ENCODE data around the gene ZKSCAN4. TPM values are rescaled to one million over a fixed set of nuclear protein-coding genes. Genes with fewer than 3 reads are reported as not detected.

ZKSCAN4 gene
- 1 to 10 TPM in 5 of 6 donors, not detected in 1; 4.5 to 8.7 (median 5.1) TPM for polyA plus RNA-seq (ENCODE audit: low read depth in 6 of 6)

DNA sequence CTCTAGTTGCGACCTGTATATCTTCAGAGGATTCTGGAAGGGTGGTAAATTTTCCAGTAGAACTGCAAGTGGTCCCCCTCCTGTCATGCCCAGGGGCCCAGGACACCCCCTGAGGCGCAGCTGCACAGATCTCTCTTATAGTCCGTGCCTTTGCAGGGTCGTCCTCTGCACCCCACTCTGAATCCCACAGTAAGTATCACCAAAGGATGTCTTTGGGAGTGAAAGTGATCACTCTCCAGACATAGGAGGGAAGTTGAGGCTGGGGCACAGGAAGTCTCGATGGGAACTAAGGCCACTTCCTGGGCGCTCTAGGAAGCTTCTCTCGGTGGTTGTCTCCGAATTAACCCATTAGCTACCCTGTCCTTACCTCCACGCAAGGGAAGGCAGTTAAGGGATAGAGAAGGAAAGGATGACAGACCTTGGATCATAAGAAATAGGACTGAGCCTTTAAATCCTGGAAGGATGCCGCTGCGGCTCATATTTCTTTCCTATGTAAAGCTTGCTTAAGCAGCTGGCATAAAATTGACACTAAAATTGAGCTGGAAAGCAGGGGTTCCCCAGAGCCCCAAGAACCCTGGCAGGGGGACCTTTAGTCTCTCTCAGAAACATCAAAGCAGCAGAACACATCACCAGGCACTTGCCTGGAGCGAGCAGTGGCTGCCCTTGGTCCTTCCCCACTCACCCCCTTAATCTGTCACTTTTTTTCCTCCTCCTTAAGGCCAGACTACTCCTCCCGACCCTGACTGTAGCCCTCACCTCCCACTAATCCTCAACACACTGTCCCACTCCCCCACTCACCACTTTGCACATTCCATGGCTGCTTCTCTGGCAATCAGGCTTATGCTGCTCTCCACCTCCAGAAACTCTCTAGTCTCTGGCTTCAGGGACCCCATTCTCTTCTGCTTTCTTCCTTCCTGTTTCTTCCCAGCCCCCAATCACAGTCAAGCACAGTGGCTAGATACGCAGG is at the start of gene ZKSCAN4:
ZKSCAN4 (minus strand) TSS at position 261 of the 967 bp plus-strand sequence. CDS start 289 bp downstream, outside the sequence.
- H3K9me3 Mint-ChIP-seq: peaks cover 0 to 5% (median 0%) of the 10 kb centered on the region in 7 donors
- ATAC-seq (ENCODE audit: low read depth in 2 of 2) (peak; percentile 79 to 88), DNase-seq (peak; percentile 71)
- peak within 1 kb of the TSS; percentile 79 to 98 (median 92) for H3K27ac Mint-ChIP-seq
- peak within 1 kb of the TSS; percentile 94 to 99 (median 98) for H3K4me3 Mint-ChIP-seq
- peaks cover 0 to 7% (median 0%) of the 10 kb centered on the region in 3 donors for H3K27me3 Mint-ChIP-seq
- H3K36me3 Mint-ChIP-seq: peaks cover 8 to 9% of the 10 kb centered on the region in 2 donors
- peaks cover 15 to 39% (median 37%) of the 10 kb centered on the region in 3 donors for H3K4me1 Mint-ChIP-seq

DNA sequence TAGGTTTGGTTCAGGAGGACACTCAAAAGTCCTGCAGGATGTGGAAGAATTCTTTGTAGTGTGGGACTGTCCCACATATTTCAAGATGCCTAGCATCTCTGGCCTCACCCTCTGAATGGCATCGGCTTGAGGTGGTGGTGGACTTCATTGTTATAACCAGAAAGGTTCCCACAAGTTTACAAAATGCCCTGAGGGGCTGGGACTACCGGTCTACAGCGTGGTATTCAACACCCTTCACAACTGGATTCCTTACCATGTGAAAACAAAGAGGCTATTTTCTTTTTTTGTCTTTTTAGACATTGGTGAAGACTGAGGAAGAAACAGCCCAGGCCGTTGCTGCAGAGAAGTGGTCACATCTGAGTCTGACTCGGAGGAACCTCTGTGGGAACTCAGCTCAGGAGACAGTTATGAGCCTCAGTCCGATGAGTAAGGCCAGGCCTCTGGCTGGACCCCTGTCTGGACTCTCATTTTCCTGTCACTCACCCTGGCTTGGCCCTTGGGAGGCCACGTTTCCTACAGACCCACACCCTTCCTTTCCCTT is 44.5 kb upstream of the ZKSCAN4 start:
- ATAC-seq (ENCODE audit: low read depth in 2 of 2) (no peak), DNase-seq (no peak)
- Mint-ChIP-seq H3K9me3 (peaks cover 0 to 4% (median 0%) of the 10 kb centered on the region in 7 donors), H3K36me3 (peaks cover 0 to 16% of the 10 kb centered on the region in 2 donors), H3K27ac (no peak overlapping the region), H3K4me3 (no peak overlapping the region), H3K4me1 (no peaks in the 10 kb centered on the region), H3K27me3 (no peaks in the 10 kb centered on the region)

DNA sequence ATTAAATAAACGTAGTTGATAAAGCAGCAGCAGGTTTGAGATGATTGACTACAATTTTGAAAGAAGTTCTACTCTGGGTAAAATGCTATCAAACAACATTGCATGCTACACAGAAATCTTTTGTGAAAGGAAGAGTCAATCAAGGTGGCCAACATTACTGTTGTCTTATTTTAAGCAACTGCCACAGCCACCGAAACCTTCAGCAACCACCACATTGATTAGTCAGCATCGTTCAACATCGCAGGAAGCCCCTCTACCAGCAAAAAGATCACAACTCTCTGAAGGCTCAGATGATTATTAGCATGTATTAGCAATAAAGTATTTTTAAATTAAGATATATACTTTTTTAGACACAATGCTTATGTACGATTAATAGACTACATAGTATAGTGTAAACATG is 43.3 kb upstream of the ZKSCAN4 start:
- Mint-ChIP-seq H3K36me3 (peaks cover 0 to 10% of the 10 kb centered on the region in 2 donors), H3K9me3 (peaks cover 0 to 4% (median 0%) of the 10 kb centered on the region in 7 donors), H3K27me3 (no peaks in the 10 kb centered on the region), H3K4me1 (no peaks in the 10 kb centered on the region), H3K27ac (no peak overlapping the region), H3K4me3 (no peak overlapping the region)
- no peak for DNase-seq
- ATAC-seq (ENCODE audit: low read depth in 2 of 2): no peak

DNA sequence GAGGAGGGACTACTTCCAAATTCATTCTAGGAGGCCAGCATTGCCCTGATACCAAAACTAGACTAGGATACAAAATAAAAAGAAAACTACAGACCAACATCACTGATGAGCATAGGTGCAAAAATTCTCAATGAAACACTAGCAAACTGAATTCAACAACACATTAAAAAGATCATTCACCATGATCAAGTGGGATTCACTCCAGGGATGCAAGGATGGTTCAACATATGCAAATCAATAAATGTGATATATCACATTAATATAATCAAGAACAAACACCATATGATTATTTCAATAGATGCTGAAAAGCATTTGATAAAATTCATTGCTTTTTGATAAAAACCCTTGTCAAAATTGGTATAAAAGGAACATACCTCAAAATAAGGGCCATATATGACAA is 39.5 kb upstream of the ZKSCAN4 start:
- ATAC-seq (ENCODE audit: low read depth in 2 of 2) (no peak), DNase-seq (no peak)
- Mint-ChIP-seq H3K4me3 (no peak overlapping the region), H3K4me1 (no peaks in the 10 kb centered on the region), H3K9me3 (peaks cover 0 to 4% (median 0%) of the 10 kb centered on the region in 7 donors), H3K27ac (no peak overlapping the region), H3K27me3 (peaks cover 0 to 2% (median 0%) of the 10 kb centered on the region in 3 donors), H3K36me3 (peaks cover 0 to 16% of the 10 kb centered on the region in 2 donors)

DNA sequence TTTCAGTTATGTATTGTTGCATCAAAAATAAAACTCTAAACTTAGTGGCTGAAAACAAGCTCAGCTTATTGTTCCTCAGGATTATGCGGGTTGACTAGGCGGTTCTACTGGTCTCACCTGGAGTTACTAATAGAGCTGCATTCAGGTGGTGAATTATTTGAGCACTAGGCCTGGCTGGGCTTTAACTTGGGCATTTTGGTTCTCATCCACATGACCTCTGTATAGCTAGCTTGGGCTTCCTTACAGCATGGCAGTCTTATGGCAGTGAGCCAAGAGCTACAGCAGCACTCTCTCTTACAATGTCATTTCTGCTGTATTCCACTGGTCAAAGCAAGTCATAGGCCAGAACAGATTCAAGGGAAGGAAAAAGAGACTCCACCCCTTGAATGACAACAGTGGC is 30.9 kb upstream of the ZKSCAN4 start:
- Mint-ChIP-seq H3K4me3 (peak overlapping the region in 3 of 8 donors; percentile 9 to 84 (median 60)), H3K9me3 (no peaks in the 10 kb centered on the region), H3K27me3 (peaks cover 16 to 24% (median 20%) of the 10 kb centered on the region in 3 donors), H3K27ac (no peak overlapping the region), H3K36me3 (peaks cover 0 to 13% of the 10 kb centered on the region in 2 donors), H3K4me1 (peaks cover 6 to 11% (median 10%) of the 10 kb centered on the region in 3 donors)
- no peak for ATAC-seq (ENCODE audit: low read depth in 2 of 2)
- no peak for DNase-seq

DNA sequence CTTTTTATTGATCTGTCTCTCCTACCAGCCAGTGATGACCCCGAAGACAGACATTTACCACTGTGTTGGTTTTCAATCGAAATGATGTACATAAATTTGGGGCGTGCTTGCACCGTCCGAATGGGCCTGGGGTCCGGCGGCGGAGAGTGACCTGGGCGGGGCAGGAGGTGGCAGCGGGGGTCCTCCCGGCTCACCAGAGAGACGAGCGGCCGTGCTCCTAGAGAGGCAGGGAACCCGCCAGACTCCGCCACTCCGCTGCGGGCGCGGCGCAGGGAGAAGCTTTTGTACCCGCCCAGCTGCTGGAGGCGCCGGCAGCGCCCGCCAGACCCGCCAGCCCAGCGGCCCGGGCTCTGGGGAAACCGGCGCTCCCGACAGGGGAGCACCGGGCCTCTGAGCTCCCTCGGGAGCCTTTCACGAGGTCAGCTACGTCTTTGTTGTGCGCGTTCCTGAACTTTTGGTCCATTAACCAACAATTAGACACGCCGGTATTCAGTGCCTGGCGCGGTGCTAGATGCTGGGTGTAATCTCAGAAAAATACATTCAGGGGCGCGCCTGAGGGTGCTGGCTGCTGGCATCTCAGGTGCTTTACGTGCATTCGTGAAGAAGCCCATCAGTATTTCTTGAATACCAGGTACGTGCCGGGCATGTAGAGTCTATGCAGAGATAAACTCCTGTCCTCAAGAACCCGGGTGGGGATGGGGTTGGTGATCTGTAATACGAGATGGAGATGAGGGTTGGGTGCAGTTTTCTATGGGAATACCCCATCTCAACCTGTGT is 29.4 kb upstream of the ZKSCAN4 start, which contains the start of gene PGBD1:
PGBD1 (plus strand) TSS at position 285 of the 777 bp plus-strand sequence. CDS start 2,242 bp downstream, outside the sequence.
- no peaks in the 10 kb centered on the region for H3K9me3 Mint-ChIP-seq
- peak; percentile 25 for DNase-seq
- peak; percentile 85 to 89 for ATAC-seq (ENCODE audit: low read depth in 2 of 2)
- H3K4me3 Mint-ChIP-seq: peak within 1 kb of the TSS; percentile 60 to 92 (median 84)
- H3K27ac Mint-ChIP-seq: peak within 1 kb of the TSS in 2 of 6 donors; percentile 24 to 53
- H3K27me3 Mint-ChIP-seq: peaks cover 16 to 24% (median 17%) of the 10 kb centered on the region in 3 donors
- H3K4me1 Mint-ChIP-seq: peaks cover 6 to 11% (median 10%) of the 10 kb centered on the region in 3 donors
- peaks cover 4 to 13% of the 10 kb centered on the region in 2 donors for H3K36me3 Mint-ChIP-seq

DNA sequence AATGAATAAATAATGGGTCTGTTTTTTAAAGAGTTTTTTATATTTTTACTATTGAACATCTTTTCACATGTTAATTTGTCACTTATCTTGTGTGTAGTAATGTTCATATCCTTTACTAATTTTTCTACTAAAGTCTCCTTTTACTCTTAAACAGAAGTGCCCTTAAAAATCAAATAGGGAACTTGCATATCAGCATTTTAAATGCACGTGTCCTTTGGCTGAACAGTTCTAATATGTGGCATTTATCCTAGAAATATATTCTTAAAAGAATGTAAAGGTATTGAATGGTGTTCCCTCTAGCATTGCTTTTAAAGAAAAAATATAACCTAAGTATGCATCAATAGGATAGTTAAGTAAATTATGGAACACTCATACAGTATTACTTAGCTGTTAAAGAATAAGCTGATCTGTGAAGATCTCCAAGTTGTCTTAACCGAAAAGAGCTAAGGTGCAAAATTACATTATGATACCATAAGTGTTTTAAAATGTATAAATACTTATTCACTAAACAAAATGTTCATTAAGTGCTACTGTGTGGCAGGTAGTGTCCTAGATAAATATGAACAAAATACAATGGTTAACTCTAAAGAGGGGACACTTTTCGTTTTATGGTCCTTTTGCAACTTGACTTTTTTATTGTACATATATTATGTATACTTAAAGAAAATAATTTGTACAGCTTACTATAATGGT is 28.7 kb upstream of the ZKSCAN4 start:
- Mint-ChIP-seq H3K36me3 (peaks cover 10 to 20% of the 10 kb centered on the region in 2 donors), H3K4me3 (peak overlapping the region in 7 of 8 donors; percentile 60 to 92 (median 84)), H3K4me1 (peaks cover 6 to 11% (median 10%) of the 10 kb centered on the region in 3 donors), H3K9me3 (no peaks in the 10 kb centered on the region), H3K27ac (peak overlapping the region in 1 of 6 donors; percentile 53), H3K27me3 (peaks cover 15 to 24% (median 16%) of the 10 kb centered on the region in 3 donors)
- DNase-seq (no peak), ATAC-seq (ENCODE audit: low read depth in 2 of 2) (no peak)

DNA sequence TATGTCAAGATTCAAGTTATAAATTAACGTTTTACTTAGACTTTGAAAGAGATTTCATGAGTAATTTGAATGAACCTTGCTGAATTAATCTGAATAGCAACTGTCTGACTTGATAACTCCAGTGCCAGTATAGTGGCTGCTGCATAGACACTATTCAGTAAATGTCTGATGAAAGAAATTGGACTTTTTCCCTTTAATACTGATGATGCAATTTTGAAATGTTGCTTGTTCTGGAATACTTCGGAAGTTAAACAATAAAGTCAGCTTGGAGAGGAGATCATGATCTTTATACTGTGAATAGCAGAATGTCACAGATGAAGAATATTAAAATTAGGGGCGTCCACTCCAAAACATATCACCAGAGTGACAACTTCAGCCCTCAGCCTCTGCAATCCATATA is 25.7 kb upstream of the ZKSCAN4 start:
- Mint-ChIP-seq H3K4me3 (no peak overlapping the region), H3K36me3 (peaks cover 21 to 40% of the 10 kb centered on the region in 2 donors), H3K27me3 (peaks cover 9 to 12% (median 9%) of the 10 kb centered on the region in 3 donors), H3K27ac (no peak overlapping the region), H3K9me3 (no peaks in the 10 kb centered on the region), H3K4me1 (peaks cover 6 to 25% (median 12%) of the 10 kb centered on the region in 3 donors)
- ATAC-seq (ENCODE audit: low read depth in 2 of 2) (no peak), DNase-seq (no peak)

DNA sequence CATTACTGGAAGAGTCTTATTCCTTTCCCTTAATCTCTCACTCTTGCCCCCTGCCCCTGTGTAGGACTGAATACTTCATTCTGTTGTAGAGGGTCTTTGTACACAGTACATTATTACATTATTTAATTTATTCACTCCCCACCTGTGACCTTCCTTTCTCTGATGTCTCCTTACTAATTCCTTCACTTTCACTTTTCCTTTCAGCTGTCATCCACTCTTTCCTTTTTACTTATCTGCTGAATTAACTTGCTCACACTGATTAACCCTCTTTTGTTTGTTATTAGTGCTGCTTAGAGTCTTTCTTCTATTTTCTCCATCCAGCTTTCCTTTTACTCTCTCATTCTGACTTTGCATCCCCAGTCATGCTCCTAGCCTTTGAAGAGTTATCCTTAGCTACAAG is 22.8 kb upstream of the ZKSCAN4 start:
- Mint-ChIP-seq H3K4me1 (peaks cover 4 to 22% (median 4%) of the 10 kb centered on the region in 3 donors), H3K27ac (no peak overlapping the region), H3K9me3 (no peaks in the 10 kb centered on the region), H3K27me3 (no peaks in the 10 kb centered on the region), H3K36me3 (peaks cover 26 to 50% of the 10 kb centered on the region in 2 donors), H3K4me3 (peak overlapping the region in 1 of 8 donors; percentile 35)
- DNase-seq (no peak), ATAC-seq (ENCODE audit: low read depth in 2 of 2) (no peak)

DNA sequence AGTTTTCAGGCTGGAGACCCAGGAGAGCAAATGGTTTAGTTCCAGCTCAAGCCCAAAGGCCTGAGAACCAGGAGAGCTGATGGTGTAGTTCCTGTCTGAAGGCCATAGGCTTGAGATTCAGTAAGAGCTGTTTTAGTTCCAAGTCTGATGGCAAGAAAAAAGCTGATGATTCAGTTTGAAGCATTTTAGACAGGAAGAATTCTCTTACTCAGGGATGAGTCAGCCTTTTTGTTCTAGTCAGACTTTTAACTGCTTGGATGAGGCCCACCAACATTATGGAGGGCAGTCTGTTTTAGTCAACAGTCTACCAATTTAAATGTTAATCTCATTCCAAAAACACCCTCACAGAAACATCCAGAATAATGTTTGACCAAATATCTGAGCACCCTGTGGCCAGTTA is 17.4 kb upstream of the ZKSCAN4 start:
- Mint-ChIP-seq H3K4me1 (peaks cover 2 to 14% (median 4%) of the 10 kb centered on the region in 3 donors), H3K9me3 (no peaks in the 10 kb centered on the region), H3K27ac (no peak overlapping the region), H3K4me3 (no peak overlapping the region), H3K36me3 (peaks cover 16 to 19% of the 10 kb centered on the region in 2 donors), H3K27me3 (no peaks in the 10 kb centered on the region)
- DNase-seq (no peak), ATAC-seq (ENCODE audit: low read depth in 2 of 2) (no peak)

DNA sequence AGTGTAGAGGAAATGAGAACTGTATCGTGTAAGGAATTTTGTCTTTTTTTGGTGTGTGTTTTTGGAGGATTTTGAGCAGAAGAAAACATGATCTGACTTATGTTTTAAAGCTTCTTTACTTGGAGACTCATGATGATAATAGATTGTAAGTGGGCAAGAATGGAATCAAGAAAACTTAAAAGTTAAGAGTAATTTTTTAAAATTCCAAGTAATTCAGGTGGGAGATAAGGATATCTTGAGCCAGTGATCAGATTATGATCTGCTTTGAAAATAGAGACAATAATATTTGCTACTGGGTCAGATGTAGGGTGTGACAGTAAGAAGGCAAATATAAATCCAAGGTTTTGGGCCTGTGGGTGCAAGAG is 15.6 kb upstream of the ZKSCAN4 start:
- Mint-ChIP-seq H3K27ac (no peak overlapping the region), H3K36me3 (peaks cover 5 to 9% of the 10 kb centered on the region in 2 donors), H3K4me3 (no peak overlapping the region), H3K4me1 (peaks cover 2 to 8% (median 4%) of the 10 kb centered on the region in 3 donors), H3K9me3 (no peaks in the 10 kb centered on the region), H3K27me3 (no peaks in the 10 kb centered on the region)
- no peak for ATAC-seq (ENCODE audit: low read depth in 2 of 2)
- no peak for DNase-seq

DNA sequence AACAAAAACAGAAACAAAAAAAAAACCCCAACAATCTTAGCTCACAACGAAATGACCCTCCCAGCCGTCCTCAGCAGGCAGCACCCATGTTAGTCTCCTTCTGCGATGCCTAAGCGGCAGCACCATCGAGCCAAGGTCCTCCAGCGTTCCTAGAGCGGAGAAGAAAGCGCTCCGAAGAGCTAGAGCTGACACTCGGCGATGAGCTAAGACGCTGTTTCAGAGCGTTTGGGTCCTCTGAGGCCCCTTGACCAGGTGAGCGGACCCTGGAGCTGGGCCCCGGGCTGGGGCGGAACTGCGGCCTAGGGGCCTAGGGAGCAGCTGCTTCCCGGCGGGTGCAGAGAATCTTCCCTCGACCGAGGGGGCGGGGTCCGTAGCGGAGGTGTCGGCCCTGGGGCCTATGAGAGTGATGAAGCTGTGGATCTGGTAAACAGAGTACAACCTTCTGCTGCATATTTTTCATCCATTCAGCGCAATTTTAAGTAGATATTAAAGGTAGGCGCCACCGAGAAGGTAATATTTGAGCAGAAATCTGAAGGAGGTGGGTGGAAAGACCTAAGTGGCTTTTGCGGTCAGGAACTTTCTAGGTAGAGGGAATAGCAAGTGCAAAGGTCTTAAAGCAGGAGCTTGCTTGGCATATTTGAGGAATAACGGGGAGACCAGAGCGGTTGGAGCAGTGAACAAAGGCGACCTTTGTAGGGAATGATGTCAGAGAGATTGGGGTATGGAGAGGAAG is 15.1 kb upstream of the ZKSCAN4 start, which contains the start of gene ZSCAN26:
ZSCAN26 (plus strand) TSS at position 182 of the 733 bp plus-strand sequence. CDS start 4,777 bp downstream, outside the sequence.
- ATAC-seq (ENCODE audit: low read depth in 2 of 2): peak; percentile 96 to 97
- H3K4me3 Mint-ChIP-seq: peak within 1 kb of the TSS in 1 of 8 donors; percentile 13

More for the DNA sequence above, 15.1 kb upstream of the ZKSCAN4 start, which contains the start of gene ZSCAN26:
- H3K4me1 Mint-ChIP-seq: peaks cover 2 to 8% (median 4%) of the 10 kb centered on the region in 3 donors
- peak; percentile 82 for DNase-seq
- H3K27ac Mint-ChIP-seq: peak within 1 kb of the TSS in 1 of 6 donors; percentile 77
- H3K9me3 Mint-ChIP-seq: no peaks in the 10 kb centered on the region
- peaks cover 0 to 3% of the 10 kb centered on the region in 2 donors for H3K36me3 Mint-ChIP-seq
- H3K27me3 Mint-ChIP-seq: no peaks in the 10 kb centered on the region
